ENCODE data around the gene POGK. TPM values are rescaled to one million over a fixed set of nuclear protein-coding genes. Genes with fewer than 3 reads are reported as not detected.
A peak's percentile ranks its signal among the peaks of the same experiment; 100 is the strongest.

The POGK gene
- total and polyA plus RNA-seq, 9 of the 15 experiments (the other 6 are each of a cell fraction or from before 2014, with no cell fraction given) = 6.1 to 44.5 (median 24.3) TPM

- TF ChIP-seq SP2 (IDR thresholded peaks at IDR 0.05; ENCODE audit: extremely low read depth, low read depth, low read length, poor library complexity, severe bottlenecking) (no peak), ZFP30 (CRISPR knock-in tag; IDR thresholded peaks at IDR 0.05; ENCODE audit: borderline replicate concordance) (no peak), EP300 (IDR thresholded peaks at IDR 0.05; ENCODE audit: low read length) (peak; percentile 51; the same call in 1 of the 2 replicates), CREB3L1 (IDR thresholded peaks at IDR 0.05; ENCODE audit: borderline replicate concordance, low read depth) (peak; percentile 85), ARHGAP35 (IDR thresholded peaks at IDR 0.05; ENCODE audit: partially characterized antibody) (no peak), SREBF2 (CRISPR knock-in tag; IDR thresholded peaks at IDR 0.05) (no peak), CGGBP1 (CRISPR knock-in tag; IDR thresholded peaks at IDR 0.05) (no peak), SNRNP70 (optimal IDR thresholded peaks at IDR 0.05; ENCODE audit: low read depth, low read length) (no peak), ZKSCAN8 (CRISPR knock-in tag; IDR thresholded peaks at IDR 0.05) (no peak), AFF4 (CRISPR knock-in tag; IDR thresholded peaks at IDR 0.05) (0 out of 2 replicates have a peak, but pooled peaks have one; percentile 11), NFIC (IDR thresholded peaks at IDR 0.05) (no peak; the same call in 1 of the 2 replicates), ZBTB43 (CRISPR knock-in tag; IDR thresholded peaks at IDR 0.05) (peak; percentile 19; the same call in 1 of the 2 replicates), RNF219 (CRISPR knock-in tag; IDR thresholded peaks at IDR 0.05) (0 out of 2 replicates have a peak, but pooled peaks have one; percentile 23), ETV5 (CRISPR knock-in tag; IDR thresholded peaks at IDR 0.05; ENCODE audit: low read depth) (peak; percentile 49; the same call in 1 of the 2 replicates)
Measured at GRCh38 chr1:166875734-166876539, 36.7 kb downstream of the POGK start, which contains the start of gene TADA1 (continued).
